K562 (cell line): ENCODE results near the gene ERVK3-1. TPM values are rescaled to one million over a fixed set of nuclear protein-coding genes. Genes with fewer than 3 reads are reported as not detected.
A peak's percentile ranks its signal among the peaks of the same experiment; 100 is the strongest.

Experiments
- ATF2 ChIP-seq: sonication (generic); formaldehyde crosslinking; IDR thresholded peaks from 2 replicates; pipeline ENCODE4 v1.8.1; 2022; ENCODE audit warnings: missing genetic modification reagents
- ATF4 ChIP-seq: fragments of 450-650 bp; formaldehyde crosslinking; IDR thresholded peaks from 2 replicates; pipeline ENCODE4 v1.4.0; 2022; ENCODE audit warnings: mild to moderate bottlenecking, moderate library complexity
- BHLHE40 ChIP-seq: IDR thresholded peaks from 2 replicates; pipeline ENCODE4 v1.6.1; 2011; ENCODE audit warnings: low read length, improper control_type of control experiment
- CTBP1 ChIP-seq: fragments of 450-650 bp; IDR thresholded peaks from 2 replicates; pipeline ENCODE4 v1.6.1; 2016; ENCODE audit warnings: borderline replicate concordance
- CXXC5 ChIP-seq: fragments of 250-450 bp; sonication (Bioruptor Pico); IDR thresholded peaks from 2 replicates; pipeline ENCODE4 v1.8.0; 2022; ENCODE audit warnings: inconsistent platforms, mild to moderate bottlenecking, moderate library complexity
- ETV1 ChIP-seq: fragments of 450-650 bp; conservative IDR thresholded peaks from 2 replicates; pipeline ENCODE4 v1.6.1; 2016; ENCODE audit warnings: missing genetic modification characterization, control low read depth, low read depth, missing compliant biosample characterization
- HCFC1 ChIP-seq: IDR thresholded peaks from 2 replicates; pipeline ENCODE4 v1.6.1; 2012; ENCODE audit warnings: low read depth, low read length, improper control_type of control experiment
- IRF9 ChIP-seq: fragments of 450-650 bp; IDR thresholded peaks from 2 replicates; pipeline ENCODE4 v1.6.1; 2016; ENCODE audit warnings: missing biosample characterization, missing genetic modification characterization
- JUN ChIP-seq, 2 experiments: sonication (generic) in 1 of 2; formaldehyde crosslinking in 1 of 2; IDR thresholded peaks; 2 replicates each; pipeline versions ENCODE4 v1.6.1 to v1.8.0; 2012 to 2022; ENCODE audit warnings: borderline replicate concordance in 2 of 2, mild to moderate bottlenecking in 2 of 2, improper control_type of control experiment in 1 of 2, low read depth in 1 of 2, low read length in 1 of 2, missing genetic modification reagents in 1 of 2
- RBM34 ChIP-seq: fragments of 200-400 bp; formaldehyde crosslinking; IDR thresholded peaks from 2 replicates; pipeline ENCODE4 v1.6.1; 2018; ENCODE audit warnings: low read length, borderline replicate concordance; ENCODE audit not compliant: insufficient read depth
- SAFB ChIP-seq: fragments of 200-400 bp; formaldehyde crosslinking; IDR thresholded peaks from 2 replicates; pipeline ENCODE4 v1.6.1; 2017; ENCODE audit warnings: low read depth, low read length, borderline replicate concordance
- SP1 ChIP-seq: sonication (generic); formaldehyde crosslinking; IDR thresholded peaks from 2 replicates; pipeline ENCODE4 v1.8.1; 2022; ENCODE audit warnings: mild to moderate bottlenecking, missing genetic modification reagents
- SUPT5H ChIP-seq: fragments of 450-650 bp; IDR thresholded peaks from 2 replicates; pipeline ENCODE4 v1.6.1; 2016
- ZFP36 ChIP-seq: fragments of 150-350 bp; IDR thresholded peaks from 2 replicates; pipeline ENCODE4 v1.6.1; 2018; ENCODE audit warnings: low read length, low read depth; ENCODE audit not compliant: partially characterized antibody
- ZNF584 ChIP-seq: fragments of 200-800 bp; sonication (Bioruptor generic); IDR thresholded peaks from 2 replicates; pipeline ENCODE4 v1.6.1; 2016; ENCODE audit warnings: low read depth, mild to moderate bottlenecking, missing genetic modification characterization, missing compliant biosample characterization
- polyA plus RNA-seq, 8 experiments: library from polyadenylated mRNA; depleted of rRNA in 4 of 8; stranded (reverse) in 5 of 8; unstranded in 3 of 8; fragments of >200 nt; fragmentation: Nextera tagmentation in 2 of 8; fragmentation: Illumina TruSeq in 1 of 8; extraction: Ambion mirVana in 2 of 8; extraction: Trizol in 1 of 8; gene quantifications; 2 replicates each; pipeline versions ENCODE4 v1.2.1 to v1.2.3, GENCODE V29; 2011 to 2014; ENCODE audit warnings: inconsistent platforms in 1 of 8, missing spikeins in 1 of 8
- total RNA-seq, 7 experiments: library from RNA; depleted of rRNA in 6 of 7; stranded (reverse); fragments of >200 nt in 6 of 7; fragmentation: Illumina TruSeq in 2 of 7; extraction: Trizol in 2 of 7; gene quantifications; 2 replicates each; pipeline versions ENCODE4 v1.2.1 to v1.2.3, GENCODE V29; 2011 to 2021; ENCODE audit warnings: low replicate concordance in 1 of 7

Gene ERVK3-1
- total and polyA plus RNA-seq, 9 of the 15 experiments (the other 6 are each of a cell fraction or from before 2014, with no cell fraction given): 87.6 to 299 (median 119) TPM

GRCh38 chr19:58346961-58347929 lies 42.1 kb downstream of the ERVK3-1 start (continued):
- TF ChIP-seq ZFP36 (no peak), SP1 (CRISPR knock-in tag) (peak; percentile 68), CXXC5 (CRISPR knock-in tag) (peak; percentile 68), ETV1 (tag) (no peak), BHLHE40 (peak; percentile 74), ATF2 (0 out of 2 replicates have a peak, but pooled peaks have one; percentile 14), SUPT5H (peak; percentile 50; the same call in 1 of the 2 replicates), IRF9 (tag) (no peak), CTBP1 (peak; percentile 63), RBM34 (no peak), JUN (IDR thresholded peaks at IDR 0.05; ENCODE audit: borderline replicate concordance, low read depth, low read length) (no peak), JUN (CRISPR knock-in tag; IDR thresholded peaks at IDR 0.05; ENCODE audit: borderline replicate concordance) (peak; percentile 74; the same call in 1 of the 2 replicates), ZNF584 (CRISPR knock-in tag) (no peak), ATF4 (CRISPR knock-in tag) (no peak), HCFC1 (no peak), SAFB (peak; percentile 25; the same call in 1 of the 2 replicates)
